ENCODE data around the gene ARSI.

DNA sequence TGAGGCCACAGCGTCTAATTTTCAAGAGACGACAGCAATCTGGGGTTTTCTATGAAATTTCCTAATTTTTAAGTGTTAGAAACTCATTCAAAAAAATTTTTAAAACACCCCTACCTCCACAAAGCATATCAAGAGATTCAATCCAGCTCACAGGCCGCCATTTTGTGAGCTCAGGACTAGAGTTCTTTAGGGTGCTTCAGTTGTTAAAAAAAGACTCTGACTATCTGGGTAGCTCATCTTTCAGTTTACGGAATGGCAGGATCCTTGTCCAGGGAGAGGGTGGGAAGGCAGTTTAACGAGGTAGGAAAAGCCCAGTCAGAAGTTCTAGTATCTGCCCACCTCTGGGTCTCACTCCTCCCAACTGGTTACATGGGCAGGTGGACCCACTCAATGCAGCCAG lies 56.3 kb downstream of the ARSI start:
- TF ChIP-seq, protein P1, sequence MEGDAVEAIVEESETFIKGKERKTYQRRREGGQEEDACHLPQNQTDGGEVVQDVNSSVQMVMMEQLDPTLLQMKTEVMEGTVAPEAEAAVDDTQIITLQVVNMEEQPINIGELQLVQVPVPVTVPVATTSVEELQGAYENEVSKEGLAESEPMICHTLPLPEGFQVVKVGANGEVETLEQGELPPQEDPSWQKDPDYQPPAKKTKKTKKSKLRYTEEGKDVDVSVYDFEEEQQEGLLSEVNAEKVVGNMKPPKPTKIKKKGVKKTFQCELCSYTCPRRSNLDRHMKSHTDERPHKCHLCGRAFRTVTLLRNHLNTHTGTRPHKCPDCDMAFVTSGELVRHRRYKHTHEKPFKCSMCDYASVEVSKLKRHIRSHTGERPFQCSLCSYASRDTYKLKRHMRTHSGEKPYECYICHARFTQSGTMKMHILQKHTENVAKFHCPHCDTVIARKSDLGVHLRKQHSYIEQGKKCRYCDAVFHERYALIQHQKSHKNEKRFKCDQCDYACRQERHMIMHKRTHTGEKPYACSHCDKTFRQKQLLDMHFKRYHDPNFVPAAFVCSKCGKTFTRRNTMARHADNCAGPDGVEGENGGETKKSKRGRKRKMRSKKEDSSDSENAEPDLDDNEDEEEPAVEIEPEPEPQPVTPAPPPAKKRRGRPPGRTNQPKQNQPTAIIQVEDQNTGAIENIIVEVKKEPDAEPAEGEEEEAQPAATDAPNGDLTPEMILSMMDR (conservative IDR thresholded peaks at IDR 0.05) = no peak
- no peak for TF ChIP-seq ZFX (IDR thresholded peaks at IDR 0.05)
